Measurements from ENCODE around the gene RBM23.
"Not testable (repeated sequence)": the region's sequence is repeated elsewhere in the genome, so short reads cannot be mapped to it uniquely, and the experiment has no call there.

RBM23 gene

GRCh38 chr14:22918804-22919600, at the start of gene RBM23:
RBM23 (minus strand) TSS chr14:22919149.
- DNase-seq, result peak; percentile 100

- no peak for DNase-seq
These were observed 47.9 kb upstream of the RBM23 start for GRCh38 chr14:22966783-22967269.

GRCh38 chr14:22965916-22966782, 47.2 kb upstream of the RBM23 start:
- DNase-seq, result not testable (repeated sequence)

GRCh38 chr14:22962061-22962676, 43.2 kb upstream of the RBM23 start:
- no peak for DNase-seq

- no peak for DNase-seq
These were observed 37.0 kb upstream of the RBM23 start for GRCh38 chr14:22955702-22956569.

- DNase-seq, result no peak
These were observed 33.5 kb upstream of the RBM23 start for GRCh38 chr14:22952418-22952817.

- peak; percentile 15 to 46 for DNase-seq
These were observed 32.8 kb upstream of the RBM23 start for GRCh38 chr14:22951795-22952194.

GRCh38 chr14:22945642-22946041, 26.7 kb upstream of the RBM23 start:
- DNase-seq, result no peak

GRCh38 chr14:22939684-22940083, 20.7 kb upstream of the RBM23 start:
- no peak for DNase-seq

GRCh38 chr14:22935156-22935555, 16.2 kb upstream of the RBM23 start:
- no peak for DNase-seq

- no peak for DNase-seq
These were observed 13.2 kb upstream of the RBM23 start for GRCh38 chr14:22932146-22932545.

GRCh38 chr14:22929961-22930364, 11.0 kb upstream of the RBM23 start:
- no peak for DNase-seq

- DNase-seq, result peak; percentile 100
These were observed 10.4 kb upstream of the RBM23 start, which contains the start of gene PRMT5 for GRCh38 chr14:22929104-22929960. PRMT5 (minus strand) TSS chr14:22929376; CDS start chr14:22929361, 15 bp downstream.

GRCh38 chr14:22928237-22929103, 9.5 kb upstream of the RBM23 start:
- no peak for DNase-seq

GRCh38 chr14:22926316-22926715, 7.4 kb upstream of the RBM23 start:
- no peak for DNase-seq

GRCh38 chr14:22925513-22925912, 6.6 kb upstream of the RBM23 start:
- DNase-seq, result no peak

- DNase-seq, result no peak
These were observed 4.8 kb upstream of the RBM23 start for GRCh38 chr14:22923746-22924145.

GRCh38 chr14:22922294-22922693, 3.3 kb upstream of the RBM23 start:
- no peak for DNase-seq

GRCh38 chr14:22920697-22921096, 1.7 kb upstream of the RBM23 start:
- DNase-seq, result no peak

- peak in 1 of 2 donors; percentile 64 for DNase-seq
These were observed 612 bp upstream of the RBM23 start for GRCh38 chr14:22919601-22919921.

Measured in inflammatory macrophage treated with lipopolysaccharide for 1 hour (primary cell).